IPS-15b (cell line): ENCODE data around the gene FGB.

Experiments used
- H3K27me3 ChIP-seq: one replicate; pipeline ENCODE4 v1.6.1; 2013; ENCODE audit warnings: low read length; ENCODE audit not compliant: control insufficient read depth, insufficient read depth
- H3K36me3 ChIP-seq: one replicate; pipeline ENCODE4 v1.6.1; 2013; ENCODE audit warnings: low read length; ENCODE audit not compliant: control insufficient read depth, insufficient read depth
- H3K4me1 ChIP-seq: one replicate; pipeline ENCODE4 v1.6.1; 2013; ENCODE audit warnings: mild to moderate bottlenecking, low read length; ENCODE audit not compliant: control insufficient read depth, insufficient read depth
- H3K4me3 ChIP-seq: one replicate; pipeline ENCODE4 v1.5.1; 2013; ENCODE audit warnings: low read depth, low read length
- H3K9ac ChIP-seq: one replicate; pipeline ENCODE4 v1.6.1; 2013; ENCODE audit warnings: low read depth, mild to moderate bottlenecking, low read length
- H3K9me3 ChIP-seq: one replicate; pipeline ENCODE4 v1.6.1; 2013; ENCODE audit warnings: mild to moderate bottlenecking, low read length; ENCODE audit not compliant: control insufficient read depth, insufficient read depth

The FGB gene

DNA sequence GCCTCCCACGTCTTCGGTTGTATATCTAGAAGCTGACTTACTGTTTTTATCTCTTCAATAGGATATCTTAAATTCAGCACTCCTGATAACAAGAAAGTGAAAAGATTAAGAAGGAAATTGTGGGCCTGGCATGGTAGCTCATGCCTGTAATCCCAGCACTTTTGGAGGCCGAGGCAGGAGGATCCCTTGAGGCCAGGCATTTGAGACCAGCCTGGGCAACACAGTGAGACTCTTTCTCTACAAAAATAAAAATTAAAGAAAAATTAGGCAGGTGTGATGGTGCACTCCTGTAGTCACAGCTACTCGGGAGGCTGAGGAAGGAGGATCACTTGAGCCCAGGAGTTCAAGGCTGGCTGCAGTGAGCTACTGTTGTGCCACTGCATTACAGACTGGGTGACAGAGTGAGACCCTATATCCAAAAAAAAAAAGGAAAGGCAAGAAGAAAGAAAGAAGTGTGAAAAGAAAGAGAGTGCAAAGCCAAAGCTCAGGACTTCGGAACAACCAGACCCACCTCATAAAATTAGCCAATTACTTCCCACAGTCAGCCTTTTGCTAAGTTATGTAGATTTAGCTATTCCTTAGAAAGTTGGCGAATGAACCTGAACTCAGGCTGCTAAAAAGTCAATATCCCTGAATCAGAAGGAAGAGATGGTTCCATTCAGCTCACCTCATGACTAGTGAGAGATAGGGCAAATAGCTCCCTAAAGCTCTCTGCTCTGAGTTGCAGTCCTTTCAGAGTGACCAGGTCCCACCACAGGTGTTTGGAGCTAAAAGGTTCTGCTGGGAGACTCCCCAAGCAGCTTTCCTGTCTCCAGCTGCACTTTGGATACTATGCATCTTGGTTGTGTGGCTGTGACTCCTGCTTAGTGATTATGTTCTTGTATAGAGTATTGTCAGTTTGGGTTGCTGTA, 40.5 kb downstream of the FGB start:
- Histone ChIP-seq H3K36me3 (no peaks in the 10 kb centered on the region), H3K9me3 (no peaks in the 10 kb centered on the region), H3K27me3 (no peaks in the 10 kb centered on the region), H3K4me3 (no peak overlapping the region), H3K9ac (no peak overlapping the region), H3K4me1 (no peaks in the 10 kb centered on the region)

DNA sequence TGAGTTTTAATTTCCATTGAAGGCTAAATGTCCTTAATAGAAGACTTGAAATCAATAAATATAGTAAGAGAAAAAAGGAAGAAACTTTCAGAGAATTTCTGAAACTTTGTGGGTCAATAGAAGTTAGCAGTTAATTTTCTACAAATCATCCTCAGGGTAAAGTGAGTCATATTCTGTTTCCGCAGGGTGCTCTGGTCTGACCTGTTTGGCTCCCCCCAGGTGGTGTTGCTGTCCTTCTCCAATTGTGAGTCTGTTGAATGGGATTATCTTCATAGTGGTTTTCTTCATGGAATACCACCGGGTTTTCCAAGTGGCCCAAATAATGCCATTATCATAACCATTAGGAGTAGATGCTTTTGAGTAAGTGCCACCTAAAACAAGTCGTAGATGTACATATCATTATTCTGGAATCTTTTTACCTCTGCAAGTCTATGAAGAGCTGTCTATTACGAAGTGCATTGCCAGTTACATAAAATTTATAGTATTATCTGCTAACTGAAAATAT, 41.9 kb downstream of the FGB start:
- no peak overlapping the region for H3K9ac ChIP-seq
- no peaks in the 10 kb centered on the region for H3K4me1 ChIP-seq
- no peaks in the 10 kb centered on the region for H3K27me3 ChIP-seq
- no peak overlapping the region for H3K4me3 ChIP-seq
- no peaks in the 10 kb centered on the region for H3K9me3 ChIP-seq
- no peaks in the 10 kb centered on the region for H3K36me3 ChIP-seq

DNA sequence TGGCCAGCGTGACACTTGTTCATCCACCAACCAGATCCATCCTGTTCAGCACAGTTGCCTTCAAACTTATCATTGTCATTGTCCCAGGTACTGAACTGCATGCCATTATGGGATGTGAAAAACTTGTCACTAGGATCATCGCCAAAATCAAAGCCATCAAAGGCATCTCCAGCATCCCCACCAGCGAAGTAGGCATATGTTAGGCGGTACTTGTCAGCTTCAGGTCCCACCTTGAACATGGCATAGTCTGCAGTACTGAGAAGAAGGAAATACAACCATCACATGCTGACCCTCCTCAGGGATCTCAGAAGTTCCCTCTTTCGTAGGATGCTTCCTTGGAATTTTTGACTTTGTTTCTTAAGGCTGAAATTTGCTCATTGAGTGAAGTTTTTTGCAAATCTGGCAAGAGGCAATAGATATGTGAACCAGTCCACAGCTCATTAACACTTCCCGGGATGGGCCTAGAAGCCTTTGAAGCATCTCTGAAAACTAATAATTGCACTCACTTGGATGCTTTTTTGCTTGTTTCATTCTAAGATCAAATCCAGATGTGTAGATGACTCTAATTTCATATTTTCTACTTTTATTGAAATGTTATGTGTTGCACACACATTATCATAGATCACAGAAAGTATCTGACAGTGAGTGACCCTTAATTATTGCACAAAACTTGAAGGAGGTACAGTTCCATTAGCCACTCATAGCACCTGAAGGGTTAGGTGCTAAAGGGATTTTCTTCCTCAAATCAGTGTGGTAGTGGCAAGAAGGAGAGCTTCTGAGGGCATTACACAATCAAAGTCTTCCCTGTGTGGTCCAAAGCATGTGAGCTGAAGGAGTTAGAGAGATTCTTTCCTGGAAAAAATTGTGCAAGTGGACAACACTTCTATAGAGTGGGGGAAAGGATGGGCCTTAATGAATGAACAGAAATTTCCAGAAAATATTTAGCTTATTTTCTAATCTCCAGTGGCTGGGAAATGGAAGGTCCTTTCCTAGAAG, 44.2 kb downstream of the FGB start:
- H3K9ac ChIP-seq = no peak overlapping the region
- H3K27me3 ChIP-seq = no peaks in the 10 kb centered on the region
- H3K36me3 ChIP-seq = no peaks in the 10 kb centered on the region
- H3K4me1 ChIP-seq = no peaks in the 10 kb centered on the region
- H3K9me3 ChIP-seq = no peaks in the 10 kb centered on the region
- no peak overlapping the region for H3K4me3 ChIP-seq

DNA sequence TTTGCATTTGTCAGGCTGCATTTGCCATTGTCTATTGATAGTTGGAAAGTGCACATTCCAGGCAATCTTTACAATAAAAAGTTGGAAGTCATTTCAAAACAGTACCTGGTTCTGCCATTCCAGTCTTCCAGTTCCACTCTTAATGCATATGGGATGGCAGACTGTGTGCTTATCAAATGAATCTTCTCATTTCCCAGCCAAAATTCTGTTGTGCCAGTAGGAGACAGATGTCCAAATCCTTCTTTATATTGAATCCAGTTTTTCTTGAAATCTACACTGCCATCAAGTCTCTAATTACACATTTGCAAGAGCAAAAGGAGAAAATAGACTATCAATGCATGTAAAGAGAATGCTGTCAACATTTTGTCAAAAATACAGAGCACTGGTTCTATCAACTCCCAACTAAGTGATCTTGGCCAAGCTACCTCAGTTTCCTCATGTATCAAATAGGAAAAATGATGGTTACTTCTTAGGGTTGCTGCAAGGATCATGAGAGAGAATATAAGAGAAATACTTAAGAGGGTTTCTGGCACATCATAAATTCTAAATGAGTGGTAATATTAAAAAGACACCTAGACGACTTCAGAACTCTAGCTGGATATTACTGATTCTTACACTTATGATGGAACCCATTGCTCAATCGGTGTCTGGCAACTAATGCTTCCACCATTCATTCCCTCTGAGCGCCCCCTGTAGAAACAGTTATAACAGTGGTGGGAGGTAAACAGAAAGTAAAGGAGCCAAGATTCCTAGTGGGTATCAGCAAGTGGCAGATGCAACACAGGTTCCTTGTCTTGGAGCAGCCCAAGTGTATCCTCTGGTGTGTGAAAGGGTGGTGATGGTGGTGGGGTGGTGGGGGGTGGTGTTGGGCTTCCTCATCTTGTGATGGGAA, 45.8 kb downstream of the FGB start:
- Histone ChIP-seq H3K4me1 (no peaks in the 10 kb centered on the region), H3K9me3 (no peaks in the 10 kb centered on the region), H3K36me3 (no peaks in the 10 kb centered on the region), H3K9ac (no peak overlapping the region), H3K4me3 (no peak overlapping the region), H3K27me3 (no peaks in the 10 kb centered on the region)

DNA sequence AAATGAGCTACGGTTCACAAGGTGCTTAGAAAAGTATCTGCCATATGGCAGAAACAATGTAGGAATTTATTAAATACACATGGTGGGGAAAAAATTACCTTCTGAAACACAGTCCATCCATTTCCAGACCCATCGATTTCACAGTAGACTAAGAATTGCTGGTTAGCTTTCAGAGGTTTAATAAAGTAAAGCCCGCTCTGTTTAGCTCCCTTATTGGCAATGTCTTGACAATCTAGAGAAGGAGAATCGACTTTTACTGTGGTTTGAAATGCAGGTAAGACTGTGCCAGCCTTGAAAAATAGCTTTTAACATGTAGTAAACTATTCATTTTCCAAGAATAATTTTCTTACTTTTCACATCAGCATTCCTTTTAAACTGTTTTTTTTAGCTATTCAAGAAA, 46.7 kb downstream of the FGB start:
- H3K36me3 ChIP-seq = no peaks in the 10 kb centered on the region
- no peaks in the 10 kb centered on the region for H3K27me3 ChIP-seq
- no peak overlapping the region for H3K9ac ChIP-seq
- no peaks in the 10 kb centered on the region for H3K4me1 ChIP-seq
- no peaks in the 10 kb centered on the region for H3K9me3 ChIP-seq
- no peak overlapping the region for H3K4me3 ChIP-seq

DNA sequence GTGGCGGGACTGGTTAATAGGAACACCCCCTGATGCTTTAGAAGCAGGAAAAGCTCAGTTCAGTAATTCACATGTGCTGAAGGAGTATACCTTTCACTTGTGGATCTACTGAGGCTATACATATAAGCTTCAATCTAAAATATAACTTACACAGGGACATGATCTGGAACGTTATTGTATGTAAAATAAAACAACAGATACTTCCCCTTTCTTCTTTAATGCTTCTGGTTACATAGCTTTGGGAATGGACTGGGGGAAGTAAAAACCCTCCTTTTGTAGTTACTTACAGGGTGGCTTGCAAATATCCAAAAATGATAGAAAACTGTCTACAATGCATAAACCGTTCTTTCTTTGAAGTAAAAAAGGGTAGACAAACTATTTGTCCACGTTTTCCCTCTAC, 47.8 kb downstream of the FGB start:
- Histone ChIP-seq H3K4me1 (no peaks in the 10 kb centered on the region), H3K9ac (no peak overlapping the region), H3K27me3 (no peaks in the 10 kb centered on the region), H3K9me3 (no peaks in the 10 kb centered on the region), H3K4me3 (no peak overlapping the region), H3K36me3 (no peaks in the 10 kb centered on the region)

DNA sequence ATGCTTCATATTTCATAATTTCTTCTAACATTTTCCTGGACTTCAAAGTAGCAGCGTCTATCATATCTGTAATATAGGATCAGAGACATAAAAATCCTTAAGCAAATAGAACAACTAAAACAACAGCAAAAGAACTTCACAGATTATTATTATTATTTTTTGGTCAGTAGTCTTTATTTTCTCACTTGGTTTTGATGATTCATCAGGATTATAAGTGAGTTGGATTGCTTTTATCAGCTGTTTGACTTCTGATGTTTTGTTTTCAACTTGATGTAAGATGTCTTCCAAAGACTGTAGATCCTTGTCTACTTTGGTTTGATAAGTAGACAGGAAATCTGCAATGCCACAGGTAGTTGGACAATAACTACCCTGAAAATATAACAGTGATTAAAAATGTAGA, 49.0 kb downstream of the FGB start:
- no peak overlapping the region for H3K4me3 ChIP-seq
- no peak overlapping the region for H3K9ac ChIP-seq
- H3K36me3 ChIP-seq = no peaks in the 10 kb centered on the region
- no peaks in the 10 kb centered on the region for H3K4me1 ChIP-seq
- no peaks in the 10 kb centered on the region for H3K9me3 ChIP-seq
- no peaks in the 10 kb centered on the region for H3K27me3 ChIP-seq

DNA sequence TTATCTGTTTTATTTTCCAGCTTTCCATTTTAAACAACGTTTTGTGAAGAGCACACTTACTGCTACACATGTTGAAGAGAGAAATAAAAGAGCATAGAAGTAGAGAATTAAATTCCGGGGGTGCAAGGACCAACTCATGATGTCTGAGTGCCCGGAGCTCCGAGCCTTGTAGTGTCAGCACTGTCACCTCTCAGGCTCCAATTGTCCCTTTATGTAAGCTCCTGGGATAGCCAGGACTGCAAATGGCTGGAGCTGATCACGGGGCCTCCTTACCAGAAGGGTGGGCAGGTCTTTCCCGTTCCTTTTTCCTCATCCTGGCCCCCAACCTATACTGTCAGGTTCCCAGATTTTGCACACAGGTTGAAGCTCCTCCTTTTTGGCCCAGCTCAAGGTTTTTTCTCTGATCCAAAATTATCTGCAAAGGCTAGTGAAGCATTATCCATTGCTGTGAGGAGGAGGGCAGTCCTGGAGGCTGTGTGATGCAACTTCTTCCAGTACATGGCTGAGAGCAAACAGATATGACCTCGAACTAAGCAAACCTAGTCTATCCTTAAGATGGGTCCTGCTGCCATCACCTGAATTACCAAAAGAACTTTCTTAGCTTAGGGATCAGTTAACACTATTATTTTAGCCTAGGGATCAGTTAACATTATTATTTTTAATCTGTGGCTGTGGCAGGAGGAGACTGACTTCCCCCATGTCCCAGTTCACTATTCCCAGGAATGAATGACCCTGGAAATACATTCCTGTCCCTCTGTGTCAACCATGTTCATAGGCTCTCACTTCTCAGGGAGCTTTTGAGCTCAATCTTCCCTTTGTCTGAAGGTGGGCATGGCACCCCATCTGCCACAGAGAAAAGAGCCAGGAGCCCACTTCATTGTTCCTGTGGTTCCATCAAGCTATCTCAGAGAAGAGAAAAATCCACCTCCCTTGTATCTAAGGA, 49.9 kb downstream of the FGB start, which contains the start of gene FGG:
TSS of gene FGG (minus strand) at position 185 of the 943 bp plus-strand sequence. CDS start at position 138, 47 bp downstream.
- Histone ChIP-seq H3K4me1 (no peaks in the 10 kb centered on the region), H3K9ac (no peak within 1 kb of the TSS), H3K4me3 (no peak within 1 kb of the TSS), H3K27me3 (no peaks in the 10 kb centered on the region), H3K9me3 (no peaks in the 10 kb centered on the region), H3K36me3 (no peaks in the 10 kb centered on the region)

DNA sequence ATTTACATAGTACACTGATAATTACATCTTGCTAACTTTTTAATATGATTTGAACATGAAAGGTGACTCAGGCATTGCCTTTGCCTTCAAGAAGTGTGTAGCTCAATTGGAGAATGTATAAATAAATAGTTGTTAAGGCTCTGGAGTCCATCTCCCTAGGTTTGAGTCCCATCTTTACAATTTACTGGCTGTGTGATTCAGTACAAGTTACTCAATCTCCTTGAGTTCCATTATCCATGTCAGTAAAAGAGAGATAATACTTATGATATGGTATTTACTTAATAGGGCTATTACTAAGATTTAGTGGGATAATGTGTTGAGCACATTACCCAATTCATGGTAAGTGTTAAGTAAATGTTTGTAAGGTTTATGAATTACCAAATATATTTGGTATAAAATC, 51.5 kb downstream of the FGB start:
- no peaks in the 10 kb centered on the region for H3K27me3 ChIP-seq
- H3K4me3 ChIP-seq = no peak overlapping the region
- H3K4me1 ChIP-seq = no peaks in the 10 kb centered on the region
- H3K9ac ChIP-seq = no peak overlapping the region
- H3K9me3 ChIP-seq = no peaks in the 10 kb centered on the region
- no peaks in the 10 kb centered on the region for H3K36me3 ChIP-seq

DNA sequence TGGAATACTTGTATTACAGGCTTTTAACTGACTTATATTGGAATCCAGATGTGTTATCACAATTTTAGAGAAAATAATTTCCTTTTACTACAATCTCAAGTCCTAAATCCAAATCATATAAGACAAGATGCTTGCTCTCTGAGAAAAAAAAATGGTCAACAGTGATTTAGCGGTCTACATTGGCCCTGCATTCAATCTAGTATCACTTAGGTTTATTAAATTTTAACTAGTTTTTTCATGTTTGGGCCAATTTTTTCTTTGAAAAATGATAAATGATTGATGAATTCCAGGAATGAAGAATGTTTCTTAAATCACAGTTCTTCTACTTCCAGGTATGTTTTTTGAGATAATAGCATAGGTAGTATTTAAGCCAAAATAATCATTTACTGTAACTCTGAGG, 52.4 kb downstream of the FGB start:
- Histone ChIP-seq H3K4me3 (no peak overlapping the region), H3K9ac (no peak overlapping the region), H3K4me1 (no peaks in the 10 kb centered on the region), H3K27me3 (no peaks in the 10 kb centered on the region), H3K36me3 (no peaks in the 10 kb centered on the region), H3K9me3 (no peaks in the 10 kb centered on the region)
